ENCODE data around the gene TRMO.

The TRMO gene

DNA sequence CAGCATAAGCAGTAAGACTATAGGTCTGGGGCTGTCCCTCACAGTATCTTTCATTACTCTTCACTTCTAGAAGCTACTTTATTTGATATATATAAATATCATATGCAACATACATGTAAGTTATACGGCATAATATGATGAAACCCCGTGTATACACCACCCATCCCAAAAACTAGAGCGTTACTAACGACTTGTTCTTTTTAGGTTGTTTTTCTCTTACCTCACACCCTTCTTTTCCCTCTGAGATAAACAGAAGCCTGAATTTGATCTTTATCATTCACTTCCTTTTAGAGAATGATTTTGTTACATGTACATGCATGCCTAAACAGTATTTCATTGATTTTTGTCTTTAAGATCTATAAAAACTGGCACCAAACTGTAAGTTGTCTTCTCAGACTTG, 3.7 kb downstream of the TRMO start:
- H3K79me2 ChIP-seq (ENCODE audit: insufficient read depth, low read length), result no peaks in the 10 kb centered on the region

DNA sequence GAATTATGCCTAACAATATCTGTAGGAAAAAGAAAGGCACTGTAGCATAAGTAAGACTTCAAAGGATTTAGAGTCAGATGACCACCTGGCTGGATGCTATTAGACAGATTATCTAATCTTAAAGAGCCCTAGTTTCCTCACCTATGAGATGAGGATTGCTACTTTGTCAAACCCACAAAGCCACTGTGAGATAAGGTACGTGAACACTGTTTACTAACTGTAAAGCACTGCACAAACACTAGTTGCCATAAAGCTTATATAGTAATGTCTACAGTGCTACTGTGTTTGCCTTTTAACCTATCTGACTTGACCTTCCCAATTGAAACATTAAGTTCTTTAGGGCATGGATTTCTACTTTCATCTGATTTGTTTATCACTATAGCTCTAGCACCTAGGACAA, 10.3 kb downstream of the TRMO start:
- Histone ChIP-seq H3K36me3 (ENCODE audit: insufficient read depth, low read length) (peaks cover 64% of the 10 kb centered on the region; the same call in 1 of the 2 replicates), H2AFZ (ENCODE audit: low read length) (no peak overlapping the region), H3K9me2 (ENCODE audit: low read depth, low read length) (no peaks in the 10 kb centered on the region), H3K9ac (ENCODE audit: low read length) (no peak overlapping the region), H3F3A (ENCODE audit: insufficient read depth, low read length) (no peaks in the 10 kb centered on the region), H3K4me1 (ENCODE audit: insufficient read depth, low read length, severe bottlenecking) (peaks cover 5% of the 10 kb centered on the region), H3K27ac (ENCODE audit: low read depth, low read length, poor library complexity, severe bottlenecking) (no peak overlapping the region), H3K9me3 (ENCODE audit: low read length) (no peaks in the 10 kb centered on the region), H3K4me2 (ENCODE audit: low read length) (no peak overlapping the region), H3K4me3 (ENCODE audit: low read depth, low read length, poor library complexity, severe bottlenecking) (no peak overlapping the region), H3K79me2 (ENCODE audit: insufficient read depth, low read length) (no peaks in the 10 kb centered on the region), H3K27me3 (ENCODE audit: insufficient read depth, low read length) (no peaks in the 10 kb centered on the region), H4K20me1 (ENCODE audit: insufficient read depth, low read length) (no peaks in the 10 kb centered on the region)
- TF ChIP-seq, protein P1, sequence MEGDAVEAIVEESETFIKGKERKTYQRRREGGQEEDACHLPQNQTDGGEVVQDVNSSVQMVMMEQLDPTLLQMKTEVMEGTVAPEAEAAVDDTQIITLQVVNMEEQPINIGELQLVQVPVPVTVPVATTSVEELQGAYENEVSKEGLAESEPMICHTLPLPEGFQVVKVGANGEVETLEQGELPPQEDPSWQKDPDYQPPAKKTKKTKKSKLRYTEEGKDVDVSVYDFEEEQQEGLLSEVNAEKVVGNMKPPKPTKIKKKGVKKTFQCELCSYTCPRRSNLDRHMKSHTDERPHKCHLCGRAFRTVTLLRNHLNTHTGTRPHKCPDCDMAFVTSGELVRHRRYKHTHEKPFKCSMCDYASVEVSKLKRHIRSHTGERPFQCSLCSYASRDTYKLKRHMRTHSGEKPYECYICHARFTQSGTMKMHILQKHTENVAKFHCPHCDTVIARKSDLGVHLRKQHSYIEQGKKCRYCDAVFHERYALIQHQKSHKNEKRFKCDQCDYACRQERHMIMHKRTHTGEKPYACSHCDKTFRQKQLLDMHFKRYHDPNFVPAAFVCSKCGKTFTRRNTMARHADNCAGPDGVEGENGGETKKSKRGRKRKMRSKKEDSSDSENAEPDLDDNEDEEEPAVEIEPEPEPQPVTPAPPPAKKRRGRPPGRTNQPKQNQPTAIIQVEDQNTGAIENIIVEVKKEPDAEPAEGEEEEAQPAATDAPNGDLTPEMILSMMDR (IDR thresholded peaks at IDR 0.05; ENCODE audit: low read length), result no peak
- TF ChIP-seq EZH2 (IDR thresholded peaks at IDR 0.05; ENCODE audit: borderline replicate concordance, low read length), result no peak

More for the DNA sequence above, 3.7 kb downstream of the TRMO start:
- no peak overlapping the region for H3K4me3 ChIP-seq (ENCODE audit: low read depth, low read length, poor library complexity, severe bottlenecking)
- peaks cover 16% of the 10 kb centered on the region; the same call in 1 of the 2 replicates for H3K36me3 ChIP-seq (ENCODE audit: insufficient read depth, low read length)
- H3K27ac ChIP-seq (ENCODE audit: low read depth, low read length, poor library complexity, severe bottlenecking), result no peak overlapping the region
- H4K20me1 ChIP-seq (ENCODE audit: insufficient read depth, low read length), result no peaks in the 10 kb centered on the region
- peaks cover 35% of the 10 kb centered on the region for H3K4me1 ChIP-seq (ENCODE audit: insufficient read depth, low read length, severe bottlenecking)
- H3F3A ChIP-seq (ENCODE audit: insufficient read depth, low read length), result no peaks in the 10 kb centered on the region
- H3K9ac ChIP-seq (ENCODE audit: low read length), result no peak overlapping the region
- H3K9me3 ChIP-seq (ENCODE audit: low read length), result no peaks in the 10 kb centered on the region
- no peaks in the 10 kb centered on the region for H3K9me2 ChIP-seq (ENCODE audit: low read depth, low read length)
- no peak overlapping the region for H3K4me2 ChIP-seq (ENCODE audit: low read length)
- no peaks in the 10 kb centered on the region for H3K27me3 ChIP-seq (ENCODE audit: insufficient read depth, low read length)
- no peak overlapping the region for H2AFZ ChIP-seq (ENCODE audit: low read length)
- no peak for TF ChIP-seq EZH2 (IDR thresholded peaks at IDR 0.05; ENCODE audit: borderline replicate concordance, low read length)
- TF ChIP-seq, protein P1 (IDR thresholded peaks at IDR 0.05; ENCODE audit: low read length), result no peak

DNA sequence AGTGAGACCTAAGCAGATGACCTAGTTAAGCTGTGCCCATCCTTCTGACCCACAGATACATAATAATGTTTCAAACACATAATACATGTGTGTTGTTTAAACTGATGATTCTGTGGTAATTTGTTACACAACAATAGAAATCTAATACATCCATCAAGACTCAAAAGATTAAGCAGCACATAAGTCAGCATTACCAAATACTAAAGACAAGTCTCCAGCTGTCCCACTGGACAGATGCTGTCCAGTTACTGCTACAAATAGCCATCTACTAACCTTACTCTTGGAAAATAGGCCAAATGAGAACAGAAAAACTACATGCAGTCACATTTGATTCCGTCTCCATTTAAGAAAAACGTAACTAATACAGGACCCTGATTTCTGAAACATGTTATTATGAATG, 10.8 kb downstream of the TRMO start:
- no peak overlapping the region for H3K9ac ChIP-seq (ENCODE audit: low read length)
- H3K9me3 ChIP-seq (ENCODE audit: low read length), result no peaks in the 10 kb centered on the region
- no peaks in the 10 kb centered on the region for H3K9me2 ChIP-seq (ENCODE audit: low read depth, low read length)
- H3F3A ChIP-seq (ENCODE audit: insufficient read depth, low read length), result no peaks in the 10 kb centered on the region
- H3K4me3 ChIP-seq (ENCODE audit: low read depth, low read length, poor library complexity, severe bottlenecking), result no peak overlapping the region
- H2AFZ ChIP-seq (ENCODE audit: low read length), result no peak overlapping the region
- TF ChIP-seq, protein P1 (IDR thresholded peaks at IDR 0.05; ENCODE audit: low read length), result no peak
- no peak for TF ChIP-seq EZH2 (IDR thresholded peaks at IDR 0.05; ENCODE audit: borderline replicate concordance, low read length)
- no peaks in the 10 kb centered on the region for H3K27me3 ChIP-seq (ENCODE audit: insufficient read depth, low read length)
- H3K79me2 ChIP-seq (ENCODE audit: insufficient read depth, low read length), result no peaks in the 10 kb centered on the region
- no peak overlapping the region for H3K4me2 ChIP-seq (ENCODE audit: low read length)
- H4K20me1 ChIP-seq (ENCODE audit: insufficient read depth, low read length), result no peaks in the 10 kb centered on the region
- no peak overlapping the region for H3K27ac ChIP-seq (ENCODE audit: low read depth, low read length, poor library complexity, severe bottlenecking)
- peaks cover 64% of the 10 kb centered on the region; the same call in 1 of the 2 replicates for H3K36me3 ChIP-seq (ENCODE audit: insufficient read depth, low read length)
- peaks cover 10% of the 10 kb centered on the region for H3K4me1 ChIP-seq (ENCODE audit: insufficient read depth, low read length, severe bottlenecking)

All from OCI-LY1 (cell line).